GM12874 (cell line): ENCODE results near the gene ABCD3.
A peak's percentile ranks its signal among the peaks of the same experiment; 100 is the strongest.

Experiments used
- CTCF ChIP-seq: IDR thresholded peaks from 2 replicates; pipeline ENCODE4 v1.5.1; 2011; ENCODE audit warnings: low read depth, mild to moderate bottlenecking, control low read depth, low read length, moderate library complexity; ENCODE audit not compliant: insufficient read depth

Gene ABCD3

GRCh38 chr1:94479682-94480081, 61.5 kb downstream of the ABCD3 start:
- no peak for TF ChIP-seq CTCF

GRCh38 chr1:94481473-94481933, 63.3 kb downstream of the ABCD3 start:
- peak; percentile 77 for TF ChIP-seq CTCF

DNA sequence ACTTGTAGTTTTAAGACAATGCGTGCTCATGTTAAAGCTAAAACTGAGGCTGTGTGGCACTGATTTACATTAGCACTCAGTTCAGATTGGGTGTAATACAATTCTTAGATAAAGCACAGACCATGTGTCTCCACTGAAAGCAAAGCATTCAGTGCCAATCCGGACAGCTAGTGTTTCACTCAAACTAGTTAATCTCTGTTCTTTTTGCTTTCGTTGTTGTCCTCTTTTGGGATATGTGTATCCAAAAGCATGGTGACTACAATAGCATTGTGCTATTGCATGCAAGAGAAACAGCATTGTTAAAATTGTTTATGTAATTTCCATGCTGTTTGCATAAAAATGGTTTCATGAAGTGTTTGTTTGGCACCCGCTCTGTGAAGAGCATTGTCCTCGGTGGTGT, 68.8 kb downstream of the ABCD3 start:
- no peak for TF ChIP-seq CTCF

DNA sequence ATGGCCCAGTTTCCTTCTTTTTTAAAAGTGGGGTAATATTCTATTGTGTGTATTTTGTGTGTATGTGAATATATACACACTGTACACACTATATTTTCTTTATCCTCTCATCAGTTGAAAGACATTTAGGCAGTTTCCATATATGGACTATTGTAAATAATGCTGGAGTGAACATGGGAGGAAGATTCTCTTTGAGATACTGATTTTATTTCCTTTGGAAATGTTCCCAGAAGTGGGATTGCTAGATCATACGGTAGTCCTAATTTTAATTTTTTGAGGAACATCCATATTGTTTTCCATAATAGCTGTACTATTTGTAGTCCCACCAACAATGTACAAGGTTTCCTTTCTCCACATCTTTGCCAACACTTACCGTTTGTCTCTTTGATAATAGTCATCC, 72.4 kb downstream of the ABCD3 start:
- no peak for TF ChIP-seq CTCF

- no peak for TF ChIP-seq CTCF
Measured at GRCh38 chr1:94496076-94496755, 78.0 kb downstream of the ABCD3 start.

- no peak for TF ChIP-seq CTCF
Measured at GRCh38 chr1:94501426-94501825, 83.2 kb downstream of the ABCD3 start.

DNA sequence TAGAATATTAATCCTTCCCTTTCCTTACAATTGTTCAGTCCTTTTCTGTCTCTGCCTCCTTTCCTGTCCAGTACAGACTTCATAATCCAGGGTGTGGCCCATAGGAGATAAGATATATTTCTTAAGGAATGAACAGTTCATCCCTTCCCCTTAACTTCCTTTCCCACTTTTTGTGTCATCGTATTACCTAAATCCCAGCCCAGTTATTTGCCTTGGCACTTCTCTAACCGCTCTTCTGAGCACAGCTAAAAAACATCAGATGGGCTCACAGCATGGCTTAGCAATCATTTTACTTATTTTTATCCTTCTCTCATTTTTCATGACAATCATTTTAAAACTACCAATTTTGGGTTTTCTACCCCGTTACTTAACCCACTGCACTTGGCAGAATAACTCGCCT, 83.7 kb downstream of the ABCD3 start:
- TF ChIP-seq CTCF = no peak
